Panc1 (cell line): Measurements from ENCODE around the gene CEBPZOS.

Source experiments
- POLR2AphosphoS5 ChIP-seq: IDR thresholded peaks from 2 replicates; pipeline ENCODE4 v1.6.1; 2012; ENCODE audit warnings: mild to moderate bottlenecking, low read depth, low read length, moderate library complexity
- TCF7L2 ChIP-seq: IDR thresholded peaks from 2 replicates; pipeline ENCODE4 v1.6.1; 2011; ENCODE audit warnings: mild to moderate bottlenecking, low read depth, low read length, inconsistent platforms
- TF ChIP-seq, protein P1 (sequence below): fragments of 450-650 bp; IDR thresholded peaks from 2 replicates; pipeline ENCODE4 v1.5.1; 2017; ENCODE audit warnings: mild to moderate bottlenecking

GRCh38 chr2:37211939-37212338, 15.6 kb downstream of the CEBPZOS start:
- TF ChIP-seq, protein P1, sequence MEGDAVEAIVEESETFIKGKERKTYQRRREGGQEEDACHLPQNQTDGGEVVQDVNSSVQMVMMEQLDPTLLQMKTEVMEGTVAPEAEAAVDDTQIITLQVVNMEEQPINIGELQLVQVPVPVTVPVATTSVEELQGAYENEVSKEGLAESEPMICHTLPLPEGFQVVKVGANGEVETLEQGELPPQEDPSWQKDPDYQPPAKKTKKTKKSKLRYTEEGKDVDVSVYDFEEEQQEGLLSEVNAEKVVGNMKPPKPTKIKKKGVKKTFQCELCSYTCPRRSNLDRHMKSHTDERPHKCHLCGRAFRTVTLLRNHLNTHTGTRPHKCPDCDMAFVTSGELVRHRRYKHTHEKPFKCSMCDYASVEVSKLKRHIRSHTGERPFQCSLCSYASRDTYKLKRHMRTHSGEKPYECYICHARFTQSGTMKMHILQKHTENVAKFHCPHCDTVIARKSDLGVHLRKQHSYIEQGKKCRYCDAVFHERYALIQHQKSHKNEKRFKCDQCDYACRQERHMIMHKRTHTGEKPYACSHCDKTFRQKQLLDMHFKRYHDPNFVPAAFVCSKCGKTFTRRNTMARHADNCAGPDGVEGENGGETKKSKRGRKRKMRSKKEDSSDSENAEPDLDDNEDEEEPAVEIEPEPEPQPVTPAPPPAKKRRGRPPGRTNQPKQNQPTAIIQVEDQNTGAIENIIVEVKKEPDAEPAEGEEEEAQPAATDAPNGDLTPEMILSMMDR, result no peak
- no peak for TF ChIP-seq POLR2AphosphoS5
- no peak for TF ChIP-seq TCF7L2
